ENCODE data around the gene SYNGR2. TPM values are rescaled to one million over a fixed set of nuclear protein-coding genes. Genes with fewer than 3 reads are reported as not detected.

The SYNGR2 gene
- polyA plus RNA-seq, 1 donor (not counting 4 experiments of a cell fraction or from before 2014, with no cell fraction given) = 103 TPM

DNA sequence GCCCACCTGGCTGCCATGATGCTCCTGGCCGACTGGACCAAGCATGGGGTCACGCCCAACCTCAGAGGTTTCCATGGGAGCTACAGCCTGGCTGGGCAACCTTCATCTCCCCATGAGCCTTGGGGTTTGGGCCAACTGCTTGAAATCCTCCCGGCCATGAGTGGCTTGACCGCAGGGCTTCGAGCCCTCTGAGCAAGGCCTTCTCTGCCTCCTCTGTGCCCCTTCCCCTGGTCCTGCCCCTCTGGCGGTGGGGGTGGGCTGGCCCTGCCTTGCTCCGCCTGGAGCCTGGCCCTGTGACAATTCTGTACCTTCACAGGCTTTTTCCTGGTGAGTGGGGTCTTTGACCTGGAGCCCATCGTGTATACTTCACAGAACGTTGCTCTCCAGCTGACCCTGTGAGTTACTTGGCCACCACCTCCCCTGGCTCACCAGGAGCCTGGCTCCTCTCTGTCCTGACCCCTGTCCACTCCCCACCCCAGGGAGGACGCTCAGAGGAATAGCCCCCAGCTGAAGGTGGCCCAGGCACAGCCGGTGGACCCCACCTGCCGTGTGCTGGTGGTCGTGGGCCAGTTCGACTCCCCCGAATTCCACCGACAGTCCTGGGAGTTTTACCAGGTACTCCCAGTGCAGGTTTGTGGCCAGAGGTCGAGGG lies 36.9 kb downstream of the SYNGR2 start:
- H3K36me3 ChIP-seq (ENCODE audit: control insufficient read depth in 2 of 2, extremely low read depth in 1 of 2, insufficient read depth in 2 of 2, low read length in 2 of 2) = peaks cover 0 to 13% of the 10 kb centered on the region in 2 experiments
- TF ChIP-seq EZH2 (IDR thresholded peaks at IDR 0.05; ENCODE audit: low read length) (no peak), CTCF (optimal IDR thresholded peaks at IDR 0.05 in 1 of 3, IDR thresholded peaks at IDR 0.05 in 1 of 3, conservative IDR thresholded peaks at IDR 0.05 in 1 of 3; ENCODE audit: extremely low read depth in 1 of 3, insufficient read depth in 2 of 3, low read length in 3 of 3) (no peak)

GRCh38 chr17:78206298-78206697 lies 37.9 kb downstream of the SYNGR2 start:
- Histone ChIP-seq H3K36me3 (ENCODE audit: control insufficient read depth in 2 of 2, extremely low read depth in 1 of 2, insufficient read depth in 2 of 2, low read length in 2 of 2) (peaks cover 0 to 13% of the 10 kb centered on the region in 2 experiments), H4K20me1 (ENCODE audit: control insufficient read depth, extremely low read depth, insufficient read depth, low read length) (no peaks in the 10 kb centered on the region), H3K4me1 (ENCODE audit: control insufficient read depth, extremely low read depth, insufficient read depth, low read length) (no peaks in the 10 kb centered on the region), H2AFZ (ENCODE audit: control insufficient read depth, low read length) (no peak overlapping the region), H3K27me3 (ENCODE audit: control insufficient read depth, extremely low read depth, insufficient read depth, low read length) (no peaks in the 10 kb centered on the region), H3K9me3 (ENCODE audit: control insufficient read depth, low read depth, low read length) (no peaks in the 10 kb centered on the region), H3K9me1 (ENCODE audit: control insufficient read depth, extremely low read depth, insufficient read depth, low read length) (no peaks in the 10 kb centered on the region), H3K9ac (ENCODE audit: control insufficient read depth, extremely low read depth, insufficient read depth, low read length) (no peak overlapping the region), H3K27ac (ENCODE audit: control insufficient read depth, insufficient read depth, low read length) (no peak overlapping the region), H3K4me2 (ENCODE audit: control insufficient read depth, extremely low read depth, insufficient read depth, low read depth, low read length) (no peak overlapping the region), H3K4me3 (ENCODE audit: control insufficient read depth in 2 of 3, extremely low read depth in 1 of 3, insufficient read depth in 2 of 3, low read depth in 1 of 3, low read length in 3 of 3) (no peak overlapping the region), H3K79me2 (ENCODE audit: control insufficient read depth, insufficient read depth, low read length) (no peaks in the 10 kb centered on the region)
- dilution Hi-C loops (cut with MboI; ENCODE audit: extremely low pct_ligation_motif_present, low sequenced_read_pairs) = no loop called here
- DNase-seq (ENCODE audit: low read depth, low spot score) (no peak), FAIRE-seq (no peak)
- TF ChIP-seq CTCF (optimal IDR thresholded peaks at IDR 0.05 in 1 of 3, IDR thresholded peaks at IDR 0.05 in 1 of 3, conservative IDR thresholded peaks at IDR 0.05 in 1 of 3; ENCODE audit: extremely low read depth in 1 of 3, insufficient read depth in 2 of 3, low read length in 3 of 3) (peak in 1 of 3 experiments; percentile 13), EZH2 (IDR thresholded peaks at IDR 0.05; ENCODE audit: low read length) (no peak)

More for the DNA sequence above, 36.9 kb downstream of the SYNGR2 start:
- dilution Hi-C loops (cut with MboI; ENCODE audit: extremely low pct_ligation_motif_present, low sequenced_read_pairs) = no loop called here
- H3K27me3 ChIP-seq (ENCODE audit: control insufficient read depth, extremely low read depth, insufficient read depth, low read length) = no peaks in the 10 kb centered on the region
- H3K9me3 ChIP-seq (ENCODE audit: control insufficient read depth, low read depth, low read length) = no peaks in the 10 kb centered on the region
- DNase-seq (ENCODE audit: low read depth, low spot score) (no peak), FAIRE-seq (no peak)
- no peaks in the 10 kb centered on the region for H3K9me1 ChIP-seq (ENCODE audit: control insufficient read depth, extremely low read depth, insufficient read depth, low read length)
- H3K27ac ChIP-seq (ENCODE audit: control insufficient read depth, insufficient read depth, low read length) = no peak overlapping the region
- H3K79me2 ChIP-seq (ENCODE audit: control insufficient read depth, insufficient read depth, low read length) = no peaks in the 10 kb centered on the region
- no peak overlapping the region for H3K4me2 ChIP-seq (ENCODE audit: control insufficient read depth, extremely low read depth, insufficient read depth, low read depth, low read length)
- H3K9ac ChIP-seq (ENCODE audit: control insufficient read depth, extremely low read depth, insufficient read depth, low read length) = no peak overlapping the region
- no peak overlapping the region for H2AFZ ChIP-seq (ENCODE audit: control insufficient read depth, low read length)
- H3K4me1 ChIP-seq (ENCODE audit: control insufficient read depth, extremely low read depth, insufficient read depth, low read length) = no peaks in the 10 kb centered on the region
- no peaks in the 10 kb centered on the region for H4K20me1 ChIP-seq (ENCODE audit: control insufficient read depth, extremely low read depth, insufficient read depth, low read length)
- H3K4me3 ChIP-seq (ENCODE audit: control insufficient read depth in 2 of 3, extremely low read depth in 1 of 3, insufficient read depth in 2 of 3, low read depth in 1 of 3, low read length in 3 of 3) = no peak overlapping the region
